Natural killer cell treated with Interleukin-12 subunit alpha and Interleukin-12 subunit beta and Interleukin-15 and Interleukin-18, amount 100 ng/mL, for 72 hours (primary cell): ENCODE measurements around the gene SNX3. TPM values are rescaled to one million over a fixed set of nuclear protein-coding genes. Genes with fewer than 3 reads are reported as not detected.
A peak's percentile ranks its signal among the peaks of the same experiment; 100 is the strongest.

ENCODE experiments used
- ATAC-seq, 2 donors: fragments of 150-1000 bp; cut with Tn5 transposase in 1 of 2; sonication (Bioruptor Pico), chemical (Tn5 transposase) in 1 of 2; 2 replicates each; pipeline ENCODE4 v1.10.0; 2021
- DNase-seq: peaks from one replicate; pipeline ENCODE4 v3.0.0; 2022; ENCODE audit warnings: low spot score
- H3K27ac Mint-ChIP-seq, 2 donors: 1 replicate in 1 of 2; 2 replicates in 1 of 2; pipeline ENCODE4 v1.8.0; 2022; ENCODE audit warnings: mixed read lengths in 2 of 2, mild to moderate bottlenecking in 1 of 2, moderate library complexity in 1 of 2
- H3K27me3 Mint-ChIP-seq, 2 donors: 1 replicate in 1 of 2; 2 replicates in 1 of 2; pipeline ENCODE4 v1.8.0; 2022; ENCODE audit warnings: mixed read lengths in 2 of 2
- H3K36me3 Mint-ChIP-seq: one replicate; pipeline ENCODE4 v1.8.0; 2022; ENCODE audit warnings: mixed read lengths
- H3K4me1 Mint-ChIP-seq, 2 donors: 1 replicate in 1 of 2; 2 replicates in 1 of 2; pipeline ENCODE4 v1.8.0; 2022; ENCODE audit warnings: low read depth in 2 of 2, mixed read lengths in 2 of 2, mild to moderate bottlenecking in 1 of 2
- H3K4me3 Mint-ChIP-seq: one replicate; pipeline ENCODE4 v1.8.0; 2022; ENCODE audit warnings: mixed read lengths
- H3K9me3 Mint-ChIP-seq: 2 replicates; pipeline ENCODE4 v1.8.0; 2022; ENCODE audit warnings: mixed read lengths
- total RNA-seq, 2 donors: library from RNA; stranded (reverse); gene quantifications; one replicate each; pipeline ENCODE4 v1.2.3, GENCODE V29; 2022

SNX3 gene
- total RNA-seq, 2 donors from 2014 or later, result 40.8 to 76.6 TPM

DNA sequence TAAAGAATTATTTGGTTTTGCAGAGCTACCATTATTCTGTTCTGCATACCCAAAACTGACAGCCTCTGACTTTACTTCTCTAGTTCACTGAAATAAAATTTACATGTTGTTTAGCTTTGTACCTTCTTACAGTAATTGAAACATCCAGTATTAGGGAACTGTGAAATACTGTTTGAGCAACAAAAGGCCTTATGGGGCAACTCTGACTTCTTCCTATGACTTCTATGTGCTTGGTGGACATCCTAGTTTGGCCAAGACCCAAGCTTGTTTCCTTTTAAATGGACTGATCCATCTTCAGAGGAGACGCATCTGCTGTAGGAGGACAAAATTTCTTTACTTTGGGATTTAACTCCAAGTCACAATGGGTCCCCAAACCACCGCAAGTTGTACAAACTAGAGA, 50.3 kb downstream of the SNX3 start:
- H3K9me3 Mint-ChIP-seq, result no peaks in the 10 kb centered on the region
- H3K27me3 Mint-ChIP-seq, result no peaks in the 10 kb centered on the region
- DNase-seq (no peak), ATAC-seq (no peak)
- no peak overlapping the region for H3K27ac Mint-ChIP-seq
- H3K4me3 Mint-ChIP-seq, result no peak overlapping the region
- peaks cover 4% of the 10 kb centered on the region for H3K36me3 Mint-ChIP-seq
- peaks cover 0 to 5% of the 10 kb centered on the region in 2 donors for H3K4me1 Mint-ChIP-seq

DNA sequence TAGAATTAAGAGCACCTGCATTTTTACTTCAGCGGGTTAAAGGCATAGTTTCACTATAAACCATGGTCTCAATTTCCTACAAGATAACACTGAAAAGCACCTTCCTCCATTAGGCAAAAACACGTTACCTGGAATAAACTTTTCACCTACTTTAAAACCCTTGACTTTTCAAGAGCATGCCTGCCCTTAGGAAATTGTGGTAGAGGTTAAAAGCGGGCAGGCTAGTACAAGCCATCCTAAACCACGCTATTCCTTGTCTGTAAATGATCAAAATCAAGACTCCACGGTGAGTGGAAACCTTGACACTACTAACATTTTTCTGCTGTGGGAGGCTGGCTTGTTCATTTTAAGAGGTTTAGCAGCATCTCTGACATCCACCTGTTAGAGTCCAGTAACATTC, 51.1 kb downstream of the SNX3 start:
- Mint-ChIP-seq H3K27ac (no peak overlapping the region), H3K36me3 (peaks cover 4% of the 10 kb centered on the region), H3K4me1 (peaks cover 0 to 2% of the 10 kb centered on the region in 2 donors), H3K27me3 (no peaks in the 10 kb centered on the region), H3K9me3 (no peaks in the 10 kb centered on the region), H3K4me3 (no peak overlapping the region)
- ATAC-seq (no peak), DNase-seq (no peak)

DNA sequence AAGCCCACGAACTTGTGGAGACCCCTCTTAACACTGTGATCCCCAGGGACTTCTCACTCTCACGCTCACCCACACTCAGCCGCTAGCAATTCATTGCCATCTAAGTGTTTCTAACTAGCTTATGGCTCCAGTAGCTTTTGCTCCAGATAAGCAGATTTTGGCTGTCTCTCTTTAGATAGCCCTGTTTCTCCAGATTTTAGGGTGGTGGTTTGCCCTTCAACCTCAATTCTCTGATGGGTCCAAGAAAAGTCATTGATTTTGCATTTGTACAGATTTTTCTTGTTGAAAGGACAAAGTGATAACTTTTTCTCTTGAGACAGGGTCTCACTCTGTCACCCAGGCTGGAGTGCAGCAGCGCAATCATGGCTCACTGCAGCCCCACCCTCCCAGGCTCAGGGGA, 53.8 kb downstream of the SNX3 start:
- DNase-seq, result no peak
- peaks cover 4% of the 10 kb centered on the region for H3K36me3 Mint-ChIP-seq
- H3K4me3 Mint-ChIP-seq, result no peak overlapping the region

DNA sequence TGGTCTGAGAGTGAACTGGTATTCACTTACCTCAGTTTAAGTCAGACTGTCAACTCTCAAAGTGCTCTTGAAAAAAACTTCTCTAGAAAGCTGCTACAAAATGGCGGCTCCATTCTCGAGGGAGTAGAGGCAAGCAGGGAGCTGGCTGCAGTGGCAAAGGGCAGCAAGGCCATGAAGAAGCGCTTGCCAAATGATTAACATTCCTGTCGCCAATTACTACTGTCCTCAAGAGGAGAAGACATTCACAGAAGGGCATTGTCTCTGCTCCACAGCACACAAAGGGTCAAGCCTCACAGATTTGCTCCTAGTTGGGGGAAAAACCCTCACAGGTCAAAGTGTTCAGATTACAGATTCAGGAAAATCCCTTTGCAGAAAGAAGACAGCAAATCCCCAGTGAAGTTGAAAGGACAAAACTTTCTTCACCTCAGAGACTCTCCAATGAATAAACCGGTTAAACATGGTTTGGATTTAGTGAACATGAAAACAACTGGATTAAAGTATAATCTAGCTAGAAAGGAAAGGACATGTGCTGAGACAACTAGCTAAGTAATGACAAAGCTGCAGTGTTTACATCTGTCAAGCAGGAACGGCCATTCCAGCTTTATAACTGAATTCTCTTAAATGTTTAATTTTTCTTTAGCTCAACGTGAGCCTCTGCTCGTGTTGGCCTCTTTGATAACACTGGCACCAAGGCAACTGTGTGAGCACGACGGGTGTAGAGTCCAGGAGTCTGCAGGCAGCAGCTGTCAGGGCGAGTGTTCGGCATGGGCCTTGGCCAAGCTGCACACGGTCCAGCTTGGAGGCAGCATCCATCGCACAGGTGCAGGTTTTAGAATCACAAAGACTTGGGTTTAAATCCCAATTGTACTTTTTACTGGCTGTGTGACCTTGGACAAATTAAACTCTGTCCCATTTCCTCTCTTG, 57.4 kb downstream of the SNX3 start:
- Mint-ChIP-seq H3K4me3 (no peak overlapping the region), H3K9me3 (no peaks in the 10 kb centered on the region), H3K4me1 (peaks cover 0 to 6% of the 10 kb centered on the region in 2 donors), H3K27me3 (no peaks in the 10 kb centered on the region), H3K27ac (no peak overlapping the region), H3K36me3 (no peaks in the 10 kb centered on the region)
- ATAC-seq (no peak), DNase-seq (no peak)

More for the DNA sequence above, 53.8 kb downstream of the SNX3 start:
- no peaks in the 10 kb centered on the region for H3K9me3 Mint-ChIP-seq
- H3K27ac Mint-ChIP-seq, result no peak overlapping the region
- no peaks in the 10 kb centered on the region for H3K27me3 Mint-ChIP-seq
- no peak for ATAC-seq
- H3K4me1 Mint-ChIP-seq, result peaks cover 0 to 6% of the 10 kb centered on the region in 2 donors

DNA sequence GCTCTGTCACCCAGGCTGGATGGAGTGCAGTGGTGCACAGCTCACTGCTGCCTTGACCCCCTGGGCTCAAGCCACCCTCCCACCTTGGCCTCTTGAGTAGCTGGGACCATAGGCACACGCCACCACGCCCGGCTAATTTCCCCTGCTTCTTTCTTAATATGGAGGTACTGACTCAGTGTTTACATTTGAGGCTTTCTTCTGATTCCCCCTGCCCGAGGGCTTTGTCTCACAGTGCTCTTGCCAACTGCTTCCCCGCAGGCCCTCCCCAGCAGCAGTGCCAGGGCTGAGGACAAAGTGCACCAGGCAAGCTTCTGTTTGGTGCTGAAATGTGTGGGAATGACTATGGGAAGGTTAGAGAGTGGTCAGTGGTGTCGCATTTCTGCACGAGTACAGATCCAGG, 60.2 kb downstream of the SNX3 start:
- no peaks in the 10 kb centered on the region for H3K9me3 Mint-ChIP-seq
- no peak for ATAC-seq
- DNase-seq, result no peak
- H3K27ac Mint-ChIP-seq, result no peak overlapping the region
- no peaks in the 10 kb centered on the region for H3K36me3 Mint-ChIP-seq
- H3K27me3 Mint-ChIP-seq, result no peaks in the 10 kb centered on the region
- H3K4me3 Mint-ChIP-seq, result no peak overlapping the region
- peaks cover 0 to 4% of the 10 kb centered on the region in 2 donors for H3K4me1 Mint-ChIP-seq

DNA sequence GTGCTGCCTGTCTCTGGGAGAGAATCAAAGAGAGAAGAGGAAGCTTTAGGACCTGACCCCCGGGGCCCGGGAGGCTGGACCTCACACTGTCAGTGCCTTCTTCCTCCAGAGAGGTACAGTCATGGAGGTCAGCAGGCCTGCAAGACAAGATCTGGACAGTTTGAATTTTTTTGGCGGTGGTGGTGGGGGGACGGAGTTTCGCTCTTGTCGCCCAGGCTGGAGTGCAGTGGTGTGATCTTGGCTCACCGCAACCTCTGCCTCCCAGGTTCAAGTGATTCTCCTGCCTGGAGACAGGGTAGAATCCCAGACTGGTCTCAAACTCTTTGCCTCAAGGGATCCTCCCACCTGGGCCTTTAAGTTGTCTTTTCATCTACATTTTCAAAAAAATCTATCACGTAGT, 60.7 kb downstream of the SNX3 start:
- Mint-ChIP-seq H3K36me3 (no peaks in the 10 kb centered on the region), H3K9me3 (no peaks in the 10 kb centered on the region), H3K27ac (no peak overlapping the region), H3K4me1 (peaks cover 0 to 4% of the 10 kb centered on the region in 2 donors), H3K27me3 (no peaks in the 10 kb centered on the region), H3K4me3 (no peak overlapping the region)
- no peak for ATAC-seq
- no peak for DNase-seq

DNA sequence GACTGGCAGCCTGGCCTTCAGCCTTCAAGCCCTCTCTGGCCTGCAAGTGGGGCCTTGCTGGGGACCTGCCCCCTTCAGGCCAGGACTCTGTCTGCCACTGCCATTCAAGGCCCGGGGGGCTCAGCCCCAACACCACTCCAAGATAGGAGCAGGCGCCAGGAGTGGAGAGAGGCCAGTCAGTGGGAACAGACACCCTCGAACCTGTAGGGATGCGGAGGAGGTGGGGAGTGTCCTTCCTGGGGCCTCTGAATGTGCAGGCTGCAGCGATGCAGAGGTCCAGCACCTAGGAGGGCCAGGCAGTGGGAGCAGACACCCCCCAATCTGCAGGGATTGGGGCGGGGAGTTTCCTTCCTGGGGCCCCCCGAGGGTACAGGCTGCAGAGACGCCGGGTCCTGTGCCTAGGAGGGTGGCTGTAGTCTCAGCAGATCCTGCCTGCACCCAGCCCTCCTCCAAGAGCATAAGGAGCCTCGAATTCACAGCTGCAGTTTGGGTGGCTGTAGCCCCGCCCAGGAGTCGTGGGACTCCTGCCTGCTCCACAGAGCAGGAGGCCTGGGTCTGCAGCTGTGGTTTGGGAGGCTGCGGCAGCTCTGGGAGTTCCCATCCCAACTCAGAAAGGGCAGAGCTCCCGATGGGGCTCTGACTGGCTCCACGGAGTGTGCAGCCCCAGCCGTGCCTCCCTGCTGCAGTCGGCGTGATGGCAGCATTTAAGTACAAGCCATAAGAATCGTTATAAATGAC, 61.9 kb downstream of the SNX3 start:
- ATAC-seq (peak in 1 of 2 donors; percentile 43), DNase-seq (no peak)
- H3K27ac Mint-ChIP-seq, result no peak overlapping the region
- H3K9me3 Mint-ChIP-seq, result no peaks in the 10 kb centered on the region
- H3K36me3 Mint-ChIP-seq, result no peaks in the 10 kb centered on the region
- peaks cover 0 to 3% of the 10 kb centered on the region in 2 donors for H3K27me3 Mint-ChIP-seq
- peaks cover 0 to 4% of the 10 kb centered on the region in 2 donors for H3K4me1 Mint-ChIP-seq
- H3K4me3 Mint-ChIP-seq, result no peak overlapping the region

DNA sequence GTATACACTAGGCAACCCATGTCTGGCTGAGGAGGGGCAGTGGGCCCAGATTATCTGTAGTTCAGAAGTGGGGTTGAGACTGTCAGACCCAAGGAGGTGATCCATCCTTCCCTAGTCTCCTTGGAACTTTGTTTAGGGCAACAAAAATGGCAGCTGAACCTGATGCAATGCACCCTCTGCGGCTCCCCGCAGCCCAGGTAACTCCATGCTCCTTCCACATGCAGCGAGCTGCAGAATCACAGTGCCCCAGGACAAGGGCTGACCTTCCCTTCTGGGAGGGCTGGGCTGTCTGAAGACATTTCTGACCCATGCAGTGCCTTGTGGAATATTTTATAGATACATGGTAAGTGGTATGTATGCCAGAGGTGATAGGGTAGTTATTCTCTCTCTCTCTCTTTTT, 65.6 kb downstream of the SNX3 start:
- Mint-ChIP-seq H3K27me3 (peaks cover 7% of the 10 kb centered on the region in 2 donors), H3K4me1 (no peaks in the 10 kb centered on the region), H3K4me3 (no peak overlapping the region), H3K27ac (no peak overlapping the region), H3K9me3 (no peaks in the 10 kb centered on the region), H3K36me3 (no peaks in the 10 kb centered on the region)
- ATAC-seq, result no peak
- no peak for DNase-seq

DNA sequence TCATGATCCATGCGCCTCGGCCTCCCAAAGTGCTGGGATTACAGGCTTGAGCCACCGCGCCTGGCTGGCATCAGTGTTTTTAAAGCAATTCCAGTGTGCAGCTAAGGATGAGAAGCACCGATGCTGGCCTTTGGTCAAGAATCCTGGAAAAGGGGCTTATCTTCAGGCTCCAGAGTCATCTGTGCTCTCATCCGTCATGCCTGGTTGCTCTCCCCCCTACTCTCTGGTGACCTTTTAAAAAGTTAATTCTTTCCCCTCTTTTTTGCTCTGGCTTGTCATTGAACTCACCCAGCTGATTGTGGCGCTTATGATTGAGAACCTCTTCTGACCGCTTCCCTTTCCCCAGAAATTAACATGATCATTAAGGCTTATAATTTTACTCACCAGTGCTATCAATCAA, 66.3 kb downstream of the SNX3 start:
- Mint-ChIP-seq H3K4me1 (no peaks in the 10 kb centered on the region), H3K4me3 (no peak overlapping the region), H3K9me3 (no peaks in the 10 kb centered on the region), H3K27ac (no peak overlapping the region), H3K27me3 (peaks cover 8 to 9% of the 10 kb centered on the region in 2 donors), H3K36me3 (no peaks in the 10 kb centered on the region)
- ATAC-seq (no peak), DNase-seq (no peak)

DNA sequence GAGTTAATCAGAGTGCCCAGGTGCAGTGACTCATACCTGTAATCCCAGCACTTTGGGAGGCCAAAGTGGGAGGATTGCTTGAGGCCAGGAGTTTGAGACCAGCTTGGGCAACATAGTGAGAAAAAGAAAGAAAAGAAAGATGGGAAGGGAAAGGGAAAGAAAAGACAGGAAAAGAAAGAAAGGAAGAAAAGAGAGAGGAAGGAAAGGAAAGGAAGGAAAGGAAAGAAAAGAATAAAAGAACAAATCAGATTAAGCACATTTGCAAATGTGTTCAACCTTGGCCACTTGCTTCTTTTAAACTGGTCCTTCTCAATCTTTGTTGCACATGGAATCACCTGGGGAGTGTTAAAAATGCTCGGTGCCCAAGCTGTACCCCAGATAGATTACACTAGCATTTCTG, 67.0 kb downstream of the SNX3 start:
- DNase-seq (no peak), ATAC-seq (no peak)
- H3K27me3 Mint-ChIP-seq, result peaks cover 14% of the 10 kb centered on the region in 2 donors
- no peaks in the 10 kb centered on the region for H3K4me1 Mint-ChIP-seq
- no peaks in the 10 kb centered on the region for H3K9me3 Mint-ChIP-seq
- H3K27ac Mint-ChIP-seq, result no peak overlapping the region
- H3K36me3 Mint-ChIP-seq, result no peaks in the 10 kb centered on the region
- no peak overlapping the region for H3K4me3 Mint-ChIP-seq

DNA sequence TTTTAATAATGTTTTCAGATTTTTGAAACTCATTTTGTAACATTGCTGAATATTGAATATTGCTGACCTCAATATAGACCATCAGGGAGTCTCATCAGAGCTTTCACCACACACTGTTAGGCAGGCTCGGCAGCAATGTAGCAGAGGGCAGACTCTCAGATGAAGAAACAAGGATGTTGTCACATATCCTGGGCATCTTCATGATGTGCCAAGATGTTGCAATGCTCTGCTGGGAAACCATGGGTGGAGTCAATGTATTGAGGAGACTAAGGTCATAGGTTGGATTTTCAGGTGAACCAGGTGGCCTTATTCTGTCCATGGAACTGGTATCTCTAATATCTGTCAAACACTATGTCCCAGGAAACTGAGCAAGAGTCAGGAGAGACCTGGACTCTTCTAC, 67.7 kb downstream of the SNX3 start:
- Mint-ChIP-seq H3K4me1 (no peaks in the 10 kb centered on the region), H3K9me3 (no peaks in the 10 kb centered on the region), H3K4me3 (no peak overlapping the region), H3K27ac (no peak overlapping the region), H3K36me3 (no peaks in the 10 kb centered on the region), H3K27me3 (peaks cover 14 to 15% of the 10 kb centered on the region in 2 donors)
- DNase-seq, result no peak
- no peak for ATAC-seq

DNA sequence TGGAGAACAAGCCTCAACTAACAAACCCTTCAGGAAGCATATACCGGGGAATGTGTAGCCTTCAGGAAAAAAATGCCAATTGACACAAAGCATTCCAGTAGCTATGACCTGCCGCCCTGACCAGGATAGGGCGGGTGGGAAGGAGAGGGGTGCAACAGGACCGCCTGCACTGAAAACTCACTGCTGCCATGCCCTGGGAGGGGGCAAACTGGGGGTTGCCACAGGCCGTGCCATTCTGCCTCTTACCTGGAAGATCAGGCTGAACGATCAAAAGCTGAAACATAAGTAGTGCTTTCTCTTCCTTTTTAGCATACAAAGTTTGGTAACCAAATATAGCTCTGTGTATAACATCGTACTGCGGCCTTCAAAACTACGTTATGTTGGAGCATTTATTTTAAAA, 73.3 kb downstream of the SNX3 start:
- peaks cover 28 to 37% of the 10 kb centered on the region in 2 donors for H3K27me3 Mint-ChIP-seq
- DNase-seq (no peak), ATAC-seq (no peak)
- no peaks in the 10 kb centered on the region for H3K4me1 Mint-ChIP-seq
- H3K27ac Mint-ChIP-seq, result no peak overlapping the region
- H3K36me3 Mint-ChIP-seq, result no peaks in the 10 kb centered on the region
- H3K4me3 Mint-ChIP-seq, result no peak overlapping the region
- H3K9me3 Mint-ChIP-seq, result no peaks in the 10 kb centered on the region

DNA sequence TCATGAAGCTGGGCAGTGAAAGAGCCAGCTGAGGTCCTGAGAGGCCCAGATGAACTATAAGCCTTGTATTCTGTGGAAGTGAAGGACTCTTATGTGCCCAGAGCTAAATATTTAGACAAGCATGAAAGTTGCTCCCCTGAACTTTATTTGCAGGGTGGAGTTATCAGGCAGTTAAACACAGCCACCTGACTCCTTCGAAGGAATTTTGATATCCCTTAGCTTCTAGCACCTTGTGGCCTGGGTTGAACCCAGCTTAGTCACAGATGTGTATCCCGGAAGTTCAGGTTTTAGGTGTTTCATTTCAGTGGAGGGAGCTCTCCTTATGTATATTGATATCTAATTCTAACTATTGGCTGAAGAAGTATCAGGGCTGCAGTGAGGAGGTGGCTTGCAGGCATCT, 74.6 kb downstream of the SNX3 start:
- ATAC-seq, result no peak
- Mint-ChIP-seq H3K9me3 (no peaks in the 10 kb centered on the region), H3K36me3 (no peaks in the 10 kb centered on the region), H3K4me1 (no peaks in the 10 kb centered on the region), H3K4me3 (no peak overlapping the region), H3K27ac (no peak overlapping the region), H3K27me3 (peaks cover 30% of the 10 kb centered on the region in 2 donors)
- no peak for DNase-seq

DNA sequence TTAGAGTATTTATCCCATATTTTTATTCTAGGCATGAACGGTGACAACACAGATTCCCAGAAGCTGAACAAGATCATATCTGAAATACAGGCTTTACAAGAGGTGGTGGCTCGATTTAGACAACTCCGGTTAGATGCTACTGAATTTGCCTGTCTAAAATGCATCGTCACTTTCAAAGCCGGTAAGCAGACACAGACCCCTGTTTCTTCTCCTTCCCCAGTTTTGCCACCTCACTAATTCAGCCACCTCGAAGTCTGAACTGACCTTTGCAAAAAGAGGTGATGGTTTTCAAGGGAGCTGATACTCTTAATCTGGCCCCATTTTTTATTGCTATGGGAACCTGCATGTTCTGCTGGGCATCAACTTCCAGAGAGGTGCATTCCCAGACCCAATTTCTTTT, 80.1 kb downstream of the SNX3 start:
- no peak for ATAC-seq
- DNase-seq, result no peak
- peaks cover 0 to 4% of the 10 kb centered on the region in 2 donors for H3K4me1 Mint-ChIP-seq
- H3K36me3 Mint-ChIP-seq, result no peaks in the 10 kb centered on the region
- no peaks in the 10 kb centered on the region for H3K9me3 Mint-ChIP-seq
- no peak overlapping the region for H3K27ac Mint-ChIP-seq
- no peak overlapping the region for H3K4me3 Mint-ChIP-seq
- peaks cover 28 to 60% of the 10 kb centered on the region in 2 donors for H3K27me3 Mint-ChIP-seq
